HG03175 (cell line): ENCODE measurements around the gene RCCD1.
"Not testable (repeated sequence)": the region's sequence is repeated elsewhere in the genome, so short reads cannot be mapped to it uniquely, and the experiment has no call there.

Source experiments
- ATAC-seq: cut with Tn5 transposase; IDR thresholded peaks from one replicate; pipeline ENCODE4 v1.9.1; 2021; ENCODE audit warnings: mild to moderate bottlenecking, moderate library complexity; ENCODE audit not compliant: unreplicated experiment

The RCCD1 gene

GRCh38 chr15:90954712-90955623 lies at the start of gene RCCD1:
Gene RCCD1, plus strand, starts transcription at chr15:90954884. Its CDS starts 1,851 bp downstream, at chr15:90956735.
- peak; percentile 95 for ATAC-seq

- no peak for ATAC-seq
Measured at GRCh38 chr15:90905306-90906180, 49.1 kb upstream of the RCCD1 start.

GRCh38 chr15:90906181-90906849 lies 48.4 kb upstream of the RCCD1 start:
- ATAC-seq: no peak

GRCh38 chr15:90907051-90907660 lies 47.5 kb upstream of the RCCD1 start:
- no peak for ATAC-seq

- no peak for ATAC-seq
Measured at GRCh38 chr15:90907838-90908507, 46.7 kb upstream of the RCCD1 start.

GRCh38 chr15:90909449-90909848 lies 45.2 kb upstream of the RCCD1 start:
- not testable (repeated sequence) for ATAC-seq

- ATAC-seq: no peak
Measured at GRCh38 chr15:90909976-90910375, 44.7 kb upstream of the RCCD1 start.

- no peak for ATAC-seq
Measured at GRCh38 chr15:90910441-90911301, 44.0 kb upstream of the RCCD1 start.

GRCh38 chr15:90911302-90911623 lies 43.4 kb upstream of the RCCD1 start:
- ATAC-seq: no peak

- no peak for ATAC-seq
Measured at GRCh38 chr15:90911906-90912769, 42.5 kb upstream of the RCCD1 start.

- no peak for ATAC-seq
Measured at GRCh38 chr15:90912770-90913075, 42.0 kb upstream of the RCCD1 start.

GRCh38 chr15:90913398-90913944 lies 41.2 kb upstream of the RCCD1 start:
- no peak for ATAC-seq

- ATAC-seq: no peak
Measured at GRCh38 chr15:90914305-90915080, 40.2 kb upstream of the RCCD1 start.

- ATAC-seq: no peak
Measured at GRCh38 chr15:90915216-90915807, 39.4 kb upstream of the RCCD1 start.

GRCh38 chr15:90915808-90916440 lies 38.8 kb upstream of the RCCD1 start:
- no peak for ATAC-seq

- ATAC-seq: no peak
Measured at GRCh38 chr15:90916461-90916860, 38.2 kb upstream of the RCCD1 start.

- no peak for ATAC-seq
Measured at GRCh38 chr15:90917569-90917968, 37.1 kb upstream of the RCCD1 start.
